Measurements from ENCODE around the gene SENP7. TPM values are rescaled to one million over a fixed set of nuclear protein-coding genes. Genes with fewer than 3 reads are reported as not detected.

The SENP7 gene
- 102 TPM for total RNA-seq

GRCh38 chr3:101512646-101513418, at the start of gene SENP7:
Gene SENP7 (minus strand): TSS chr3:101513212. CDS start chr3:101513130, 82 bp downstream.

GRCh38 chr3:101561630-101562328, 48.8 kb upstream of the SENP7 start, which contains the start of gene TRMT10C:
Gene TRMT10C (plus strand): TSS chr3:101561868. CDS start chr3:101564782, 2,914 bp downstream.

GRCh38 chr3:101320475-101320874, 192.5 kb downstream of the SENP7 start, which contains the start of gene IMPG2:
Gene IMPG2 (minus strand): TSS chr3:101320575. CDS start chr3:101320372, 203 bp downstream.

Other genes with a start within 250 kb of the SENP7 start
- 221 TPM for gene IMPG2, start 192.6 kb downstream of the SENP7 start, total RNA-seq
- 33.7 TPM for gene TRMT10C, start 48.7 kb upstream of the SENP7 start, total RNA-seq
- gene PCNP, start 61.0 kb upstream of the SENP7 start, total RNA-seq = 167 TPM
- 55.8 TPM for gene ZBTB11, start 163.9 kb upstream of the SENP7 start, total RNA-seq
- 920 TPM for gene RPL24, start 173.5 kb upstream of the SENP7 start, total RNA-seq
- gene CEP97, start 211.4 kb upstream of the SENP7 start, total RNA-seq = 51.5 TPM

Data from camera-type eye (tissue), 1 donor.